ENCODE results near the gene RAMP1. TPM values are rescaled to one million over a fixed set of nuclear protein-coding genes. Genes with fewer than 3 reads are reported as not detected.

The RAMP1 gene
- total and polyA plus RNA-seq, 2 of the 4 experiments (the other 2 are of a cell fraction): 15.8 to 77.1 TPM

DNA sequence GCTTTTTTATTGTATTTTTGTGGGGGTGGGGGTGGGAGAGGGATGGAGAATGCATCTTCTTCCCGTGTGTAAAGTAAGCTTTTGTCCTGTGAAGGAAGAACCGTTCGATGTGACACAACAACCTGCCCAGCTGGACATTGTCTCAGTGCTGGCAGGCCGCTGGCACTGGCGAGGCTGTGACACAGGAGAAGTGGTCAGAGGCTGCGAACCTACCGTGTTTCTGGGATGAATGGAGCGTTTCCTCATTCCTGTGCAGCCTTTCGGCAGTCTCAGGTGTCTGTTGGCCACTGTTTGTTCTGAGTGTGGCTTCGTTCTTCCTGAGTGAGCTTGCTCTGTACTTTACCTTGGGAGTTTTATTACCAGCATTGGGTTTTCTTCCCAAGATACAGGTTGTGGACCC lies 8.0 kb downstream of the RAMP1 start:
- CTCF ChIA-PET: no interaction called here
- in situ Hi-C loops (cut with MboI; ENCODE audit: low sequenced_read_pairs): no loop called here

More for the DNA sequence above, 8.0 kb downstream of the RAMP1 start:
- peaks cover 25% of the 10 kb centered on the region for H3K4me1 ChIP-seq (ENCODE audit: control insufficient read depth, insufficient read depth, low read length)
- H2AFZ ChIP-seq (replicated peaks; ENCODE audit: low read length, poor library complexity): peak overlapping the region; percentile 45
- BruUV-seq (replicated peaks): no TSS peak
- peaks cover 23% of the 10 kb centered on the region for H3K9me1 ChIP-seq (ENCODE audit: insufficient read depth, low read length)
- intact Hi-C loops (cut with micrococcal nuclease): no loop called here
- no peak overlapping the region for H2BK5ac ChIP-seq (ENCODE audit: low read depth, low read length, poor library complexity, severe bottlenecking)
- H4K20me1 ChIP-seq (ENCODE audit: insufficient read depth, low read length): no peaks in the 10 kb centered on the region
- no peaks in the 10 kb centered on the region for H3K27me3 ChIP-seq (ENCODE audit: control insufficient read depth, insufficient read depth, low read length)
- no peak overlapping the region for H3K4me2 ChIP-seq (ENCODE audit: low read depth, low read length)
- peak overlapping the region; percentile 70; the same call in 2 of the 3 replicates for H2BK15ac ChIP-seq (ENCODE audit: low read depth, low read length)
- no peak overlapping the region for H3K23ac ChIP-seq (ENCODE audit: low read depth, low read length)
- WGBS, 2 experiments (ENCODE audit: extremely low coverage in 2 of 2, insufficient read length in 1 of 2): 95% methylated on average over 9 of the region's 10 CpGs; no CpG with 5 or more reads in 1 of the 2 experiments
- H4K5ac ChIP-seq (ENCODE audit: low read depth, low read length): no peak overlapping the region
- peak overlapping the region; percentile 94 for H2BK20ac ChIP-seq (ENCODE audit: low read depth, low read length)
- peak overlapping the region; percentile 4 to 74; a peak in 2 of 4 replicates for H4K8ac ChIP-seq (ENCODE audit: low read depth in 2 of 2, low read length in 2 of 2)
- H3K4ac ChIP-seq (ENCODE audit: low read depth, low read length): 0 out of 2 replicates have a peak overlapping the region, but pooled peaks have one; percentile 38
- H3K18ac ChIP-seq (ENCODE audit: low read depth, low read length): no peak overlapping the region
- no peak for TF ChIP-seq CHD1 (IDR thresholded peaks at IDR 0.05; ENCODE audit: low read depth, low read length)
- TF ChIP-seq MXI1 (IDR thresholded peaks at IDR 0.05; ENCODE audit: borderline replicate concordance, low read depth, low read length): no peak
- no peak for TF ChIP-seq RCOR1 (IDR thresholded peaks at IDR 0.05; ENCODE audit: insufficient replicate concordance, low read length)
- TF ChIP-seq FOS (IDR thresholded peaks at IDR 0.05; ENCODE audit: low read depth, low read length): no peak
- no peak for TF ChIP-seq BHLHE40 (IDR thresholded peaks at IDR 0.05; ENCODE audit: low read depth, low read length)
- TF ChIP-seq, protein P1, sequence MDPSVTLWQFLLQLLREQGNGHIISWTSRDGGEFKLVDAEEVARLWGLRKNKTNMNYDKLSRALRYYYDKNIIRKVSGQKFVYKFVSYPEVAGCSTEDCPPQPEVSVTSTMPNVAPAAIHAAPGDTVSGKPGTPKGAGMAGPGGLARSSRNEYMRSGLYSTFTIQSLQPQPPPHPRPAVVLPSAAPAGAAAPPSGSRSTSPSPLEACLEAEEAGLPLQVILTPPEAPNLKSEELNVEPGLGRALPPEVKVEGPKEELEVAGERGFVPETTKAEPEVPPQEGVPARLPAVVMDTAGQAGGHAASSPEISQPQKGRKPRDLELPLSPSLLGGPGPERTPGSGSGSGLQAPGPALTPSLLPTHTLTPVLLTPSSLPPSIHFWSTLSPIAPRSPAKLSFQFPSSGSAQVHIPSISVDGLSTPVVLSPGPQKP (IDR thresholded peaks at IDR 0.05; ENCODE audit: borderline replicate concordance, low read depth, low read length): no peak
- TF ChIP-seq POLR2A (IDR thresholded peaks at IDR 0.05; ENCODE audit: low read depth, low read length): no peak
- no peak for TF ChIP-seq MAZ (IDR thresholded peaks at IDR 0.05; ENCODE audit: borderline replicate concordance, low read depth, low read length)
- TF ChIP-seq MAFK (IDR thresholded peaks at IDR 0.05; ENCODE audit: low read depth, low read length): no peak
- TF ChIP-seq SMC3 (IDR thresholded peaks at IDR 0.05; ENCODE audit: low read depth, low read length): no peak
- TF ChIP-seq, protein P2, sequence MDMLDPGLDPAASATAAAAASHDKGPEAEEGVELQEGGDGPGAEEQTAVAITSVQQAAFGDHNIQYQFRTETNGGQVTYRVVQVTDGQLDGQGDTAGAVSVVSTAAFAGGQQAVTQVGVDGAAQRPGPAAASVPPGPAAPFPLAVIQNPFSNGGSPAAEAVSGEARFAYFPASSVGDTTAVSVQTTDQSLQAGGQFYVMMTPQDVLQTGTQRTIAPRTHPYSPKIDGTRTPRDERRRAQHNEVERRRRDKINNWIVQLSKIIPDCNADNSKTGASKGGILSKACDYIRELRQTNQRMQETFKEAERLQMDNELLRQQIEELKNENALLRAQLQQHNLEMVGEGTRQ (IDR thresholded peaks at IDR 0.05; ENCODE audit: low read depth, low read length): no peak
- TF ChIP-seq RFX5 (IDR thresholded peaks at IDR 0.05; ENCODE audit: low read depth, low read length): no peak
- no peak for TF ChIP-seq RAD21 (IDR thresholded peaks at IDR 0.05; ENCODE audit: low read length)
- TF ChIP-seq CEBPB (IDR thresholded peaks at IDR 0.05; ENCODE audit: low read depth, low read length): no peak
- TF ChIP-seq, protein P3, sequence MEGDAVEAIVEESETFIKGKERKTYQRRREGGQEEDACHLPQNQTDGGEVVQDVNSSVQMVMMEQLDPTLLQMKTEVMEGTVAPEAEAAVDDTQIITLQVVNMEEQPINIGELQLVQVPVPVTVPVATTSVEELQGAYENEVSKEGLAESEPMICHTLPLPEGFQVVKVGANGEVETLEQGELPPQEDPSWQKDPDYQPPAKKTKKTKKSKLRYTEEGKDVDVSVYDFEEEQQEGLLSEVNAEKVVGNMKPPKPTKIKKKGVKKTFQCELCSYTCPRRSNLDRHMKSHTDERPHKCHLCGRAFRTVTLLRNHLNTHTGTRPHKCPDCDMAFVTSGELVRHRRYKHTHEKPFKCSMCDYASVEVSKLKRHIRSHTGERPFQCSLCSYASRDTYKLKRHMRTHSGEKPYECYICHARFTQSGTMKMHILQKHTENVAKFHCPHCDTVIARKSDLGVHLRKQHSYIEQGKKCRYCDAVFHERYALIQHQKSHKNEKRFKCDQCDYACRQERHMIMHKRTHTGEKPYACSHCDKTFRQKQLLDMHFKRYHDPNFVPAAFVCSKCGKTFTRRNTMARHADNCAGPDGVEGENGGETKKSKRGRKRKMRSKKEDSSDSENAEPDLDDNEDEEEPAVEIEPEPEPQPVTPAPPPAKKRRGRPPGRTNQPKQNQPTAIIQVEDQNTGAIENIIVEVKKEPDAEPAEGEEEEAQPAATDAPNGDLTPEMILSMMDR (conservative IDR thresholded peaks at IDR 0.05; ENCODE audit: low read depth, low read length): no peak
- no peak for TF ChIP-seq NFE2L2 (IDR thresholded peaks at IDR 0.05; ENCODE audit: low read depth, low read length)
- peak overlapping the region; percentile 9; the same call in 1 of the 2 replicates for H3K14ac ChIP-seq (replicated peaks; ENCODE audit: low read depth, low read length)
- H2AK5ac ChIP-seq (ENCODE audit: low read depth, low read length): peak overlapping the region; percentile 84
- POLR2A ChIA-PET (ENCODE audit: unreplicated experiment): no interaction called here
- H3K9ac ChIP-seq (ENCODE audit: low read depth, low read length): no peak overlapping the region
- peak overlapping the region; percentile 40; the same call in 1 of the 2 replicates for H4K91ac ChIP-seq (ENCODE audit: insufficient read depth, low read depth, low read length)
- dilution Hi-C loops (cut with HindIII; ENCODE audit: low sequenced_read_pairs, unreplicated experiment): no loop called here
- no peaks in the 10 kb centered on the region for H3K9me3 ChIP-seq (ENCODE audit: control insufficient read depth, insufficient read depth, low read length)
- peaks cover 0 to 27% of the 10 kb centered on the region in 2 experiments; a peak in 2 of 4 replicates for H3K79me1 ChIP-seq (ENCODE audit: low read depth in 1 of 2, low read length in 2 of 2)
- H3K27ac ChIP-seq (ENCODE audit: insufficient read depth, low read length): no peak overlapping the region
- H3K36me3 ChIP-seq (ENCODE audit: control insufficient read depth, insufficient read depth, low read length): no peaks in the 10 kb centered on the region
- no peak overlapping the region for H3K56ac ChIP-seq (ENCODE audit: extremely low read depth, insufficient read depth, low read length)
- ATAC-seq (ENCODE audit: low read depth) (no peak), DNase-seq (no peak)
- H2BK120ac ChIP-seq (ENCODE audit: low read depth, low read length): peak overlapping the region; percentile 65
- no peak overlapping the region for H3K4me3 ChIP-seq (ENCODE audit: insufficient read depth, low read depth, low read length)
- H2AK9ac ChIP-seq (replicated peaks; ENCODE audit: low read depth, low read length, poor library complexity): peak overlapping the region; percentile 71
